ENCODE data around the gene PTPRZ1.
A peak's percentile ranks its signal among the peaks of the same experiment; 100 is the strongest.

PTPRZ1 gene

GRCh38 chr7:121872831-121873288, at the start of gene PTPRZ1:
PTPRZ1 (plus strand) TSS chr7:121873161; CDS start chr7:121873500, 339 bp downstream.
- H3K4me3 ChIP-seq (ENCODE audit: insufficient read length, low read depth): peak within 1 kb of the TSS; percentile 70
- peak; percentile 57 for DNase-seq (ENCODE audit: low read depth, low spot score)
- H3K27me3 ChIP-seq (ENCODE audit: insufficient read depth, insufficient read length): peaks cover 23% of the 10 kb centered on the region
- H3K4me1 ChIP-seq (ENCODE audit: insufficient read depth, insufficient read length): no peaks in the 10 kb centered on the region
- no peak for TF ChIP-seq ZNF274 (IDR thresholded peaks at IDR 0.05; ENCODE audit: low read depth, low read length)
- TF ChIP-seq SUZ12 (IDR thresholded peaks at IDR 0.05; ENCODE audit: extremely low read depth, insufficient read depth, insufficient read length): no peak
- no peak for TF ChIP-seq YY1 (IDR thresholded peaks at IDR 0.05; ENCODE audit: insufficient read depth, insufficient read length)
- peak within 1 kb of the TSS; percentile 85 for H3K9ac ChIP-seq (ENCODE audit: insufficient read length, low read depth)
- H3K9me3 ChIP-seq (ENCODE audit: insufficient read depth, low read length): no peaks in the 10 kb centered on the region
- no peaks in the 10 kb centered on the region for H3K36me3 ChIP-seq (ENCODE audit: insufficient read depth, insufficient read length, low read length)

DNA sequence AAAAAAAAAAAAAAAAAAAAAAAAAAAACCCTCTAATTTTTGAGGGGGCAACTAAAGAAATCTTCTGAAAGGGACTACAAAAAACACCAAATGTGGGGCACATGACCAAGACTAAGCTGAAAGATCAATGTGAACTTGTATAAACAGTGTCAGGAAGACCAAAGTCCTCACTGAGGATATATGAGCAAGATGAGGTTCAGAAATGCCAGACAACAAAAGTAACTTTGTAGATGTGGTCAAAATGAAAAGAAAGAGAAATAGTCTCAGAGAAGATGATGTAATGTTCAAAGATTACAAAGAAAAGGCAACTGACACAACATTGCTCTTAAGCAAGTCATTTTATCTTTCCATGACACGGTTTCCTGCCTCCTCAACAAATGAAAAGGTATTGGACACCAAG, 48.7 kb upstream of the PTPRZ1 start:
- Histone ChIP-seq H3K4me3 (ENCODE audit: insufficient read length, low read depth) (no peak overlapping the region), H3K9me3 (ENCODE audit: insufficient read depth, low read length) (no peaks in the 10 kb centered on the region), H3K4me1 (ENCODE audit: insufficient read depth, insufficient read length) (no peaks in the 10 kb centered on the region), H3K9ac (ENCODE audit: insufficient read length, low read depth) (no peak overlapping the region), H3K36me3 (ENCODE audit: insufficient read depth, insufficient read length, low read length) (no peaks in the 10 kb centered on the region), H3K27me3 (ENCODE audit: insufficient read depth, insufficient read length) (no peaks in the 10 kb centered on the region)
- TF ChIP-seq ZNF274 (IDR thresholded peaks at IDR 0.05; ENCODE audit: low read depth, low read length) (no peak), YY1 (IDR thresholded peaks at IDR 0.05; ENCODE audit: insufficient read depth, insufficient read length) (no peak), SUZ12 (IDR thresholded peaks at IDR 0.05; ENCODE audit: extremely low read depth, insufficient read depth, insufficient read length) (no peak)
- no peak for DNase-seq (ENCODE audit: low read depth, low spot score)

DNA sequence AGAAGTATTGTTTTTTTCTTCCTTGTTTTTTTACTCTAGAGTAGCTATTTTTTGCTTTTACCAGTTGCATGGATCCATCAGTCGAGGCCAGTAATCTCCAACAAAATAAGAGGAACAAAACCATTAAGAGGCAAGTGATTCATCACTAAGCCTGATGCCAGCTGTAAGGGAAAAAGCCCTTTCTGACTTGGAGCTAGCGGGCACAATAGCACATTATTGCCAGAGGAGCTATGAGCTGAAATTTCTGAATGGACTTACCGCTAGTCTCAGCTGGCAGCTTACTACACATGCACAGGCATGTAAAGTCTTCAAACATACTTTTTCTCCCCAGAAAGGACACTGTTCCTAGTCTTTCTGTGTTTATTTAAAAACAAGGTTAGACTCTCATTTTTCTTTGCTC, 41.6 kb upstream of the PTPRZ1 start:
- no peak for DNase-seq (ENCODE audit: low read depth, low spot score)
- H3K9ac ChIP-seq (ENCODE audit: insufficient read length, low read depth): no peak overlapping the region

DNA sequence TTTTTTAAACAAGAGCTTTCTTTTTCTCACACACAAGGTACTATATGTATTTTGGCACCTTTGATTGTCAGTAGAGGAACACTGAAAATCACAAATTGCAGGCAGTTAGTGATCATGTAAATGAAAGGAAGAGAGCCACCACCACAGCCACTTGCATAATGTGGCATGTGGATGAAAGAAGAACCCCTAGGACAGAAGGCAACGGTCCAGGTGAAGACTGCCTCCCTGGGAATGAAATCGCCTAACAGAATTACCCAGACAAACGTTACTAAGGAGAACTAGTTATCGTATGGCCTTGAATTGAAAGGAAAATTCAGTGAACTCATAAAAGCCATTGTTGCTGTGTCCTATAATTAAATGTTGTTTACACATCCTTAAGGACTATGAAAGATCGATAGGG, 41.2 kb upstream of the PTPRZ1 start:
- DNase-seq (ENCODE audit: low read depth, low spot score): no peak
- Histone ChIP-seq H3K4me3 (ENCODE audit: insufficient read length, low read depth) (no peak overlapping the region), H3K9me3 (ENCODE audit: insufficient read depth, low read length) (no peaks in the 10 kb centered on the region), H3K9ac (ENCODE audit: insufficient read length, low read depth) (no peak overlapping the region), H3K27me3 (ENCODE audit: insufficient read depth, insufficient read length) (no peaks in the 10 kb centered on the region), H3K36me3 (ENCODE audit: insufficient read depth, insufficient read length, low read length) (no peaks in the 10 kb centered on the region), H3K4me1 (ENCODE audit: insufficient read depth, insufficient read length) (no peaks in the 10 kb centered on the region)
- TF ChIP-seq SUZ12 (IDR thresholded peaks at IDR 0.05; ENCODE audit: extremely low read depth, insufficient read depth, insufficient read length) (no peak), YY1 (IDR thresholded peaks at IDR 0.05; ENCODE audit: insufficient read depth, insufficient read length) (no peak), ZNF274 (IDR thresholded peaks at IDR 0.05; ENCODE audit: low read depth, low read length) (no peak)

More for the DNA sequence above, 41.6 kb upstream of the PTPRZ1 start:
- H3K4me3 ChIP-seq (ENCODE audit: insufficient read length, low read depth): no peak overlapping the region
- H3K4me1 ChIP-seq (ENCODE audit: insufficient read depth, insufficient read length): no peaks in the 10 kb centered on the region
- TF ChIP-seq ZNF274 (IDR thresholded peaks at IDR 0.05; ENCODE audit: low read depth, low read length) (no peak), YY1 (IDR thresholded peaks at IDR 0.05; ENCODE audit: insufficient read depth, insufficient read length) (no peak), SUZ12 (IDR thresholded peaks at IDR 0.05; ENCODE audit: extremely low read depth, insufficient read depth, insufficient read length) (no peak)
- no peaks in the 10 kb centered on the region for H3K27me3 ChIP-seq (ENCODE audit: insufficient read depth, insufficient read length)
- H3K9me3 ChIP-seq (ENCODE audit: insufficient read depth, low read length): no peaks in the 10 kb centered on the region
- H3K36me3 ChIP-seq (ENCODE audit: insufficient read depth, insufficient read length, low read length): no peaks in the 10 kb centered on the region

GRCh38 chr7:121832347-121832746, 40.6 kb upstream of the PTPRZ1 start:
- H3K9ac ChIP-seq (ENCODE audit: insufficient read length, low read depth): no peak overlapping the region
- no peak for DNase-seq (ENCODE audit: low read depth, low spot score)

GRCh38 chr7:121833991-121834390, 39.0 kb upstream of the PTPRZ1 start:
- no peak overlapping the region for H3K9ac ChIP-seq (ENCODE audit: insufficient read length, low read depth)
- no peak for TF ChIP-seq ZNF274 (IDR thresholded peaks at IDR 0.05; ENCODE audit: low read depth, low read length)
- H3K9me3 ChIP-seq (ENCODE audit: insufficient read depth, low read length): no peaks in the 10 kb centered on the region
- H3K27me3 ChIP-seq (ENCODE audit: insufficient read depth, insufficient read length): no peaks in the 10 kb centered on the region
- DNase-seq (ENCODE audit: low read depth, low spot score): no peak
- H3K36me3 ChIP-seq (ENCODE audit: insufficient read depth, insufficient read length, low read length): no peaks in the 10 kb centered on the region
- H3K4me1 ChIP-seq (ENCODE audit: insufficient read depth, insufficient read length): no peaks in the 10 kb centered on the region
- no peak overlapping the region for H3K4me3 ChIP-seq (ENCODE audit: insufficient read length, low read depth)

More at GRCh38 chr7:121832347-121832746, 40.6 kb upstream of the PTPRZ1 start:
- H3K9me3 ChIP-seq (ENCODE audit: insufficient read depth, low read length): no peaks in the 10 kb centered on the region
- H3K4me1 ChIP-seq (ENCODE audit: insufficient read depth, insufficient read length): no peaks in the 10 kb centered on the region
- TF ChIP-seq YY1 (IDR thresholded peaks at IDR 0.05; ENCODE audit: insufficient read depth, insufficient read length): no peak
- no peak for TF ChIP-seq ZNF274 (IDR thresholded peaks at IDR 0.05; ENCODE audit: low read depth, low read length)
- TF ChIP-seq SUZ12 (IDR thresholded peaks at IDR 0.05; ENCODE audit: extremely low read depth, insufficient read depth, insufficient read length): no peak
- H3K4me3 ChIP-seq (ENCODE audit: insufficient read length, low read depth): no peak overlapping the region
- H3K27me3 ChIP-seq (ENCODE audit: insufficient read depth, insufficient read length): no peaks in the 10 kb centered on the region
- H3K36me3 ChIP-seq (ENCODE audit: insufficient read depth, insufficient read length, low read length): no peaks in the 10 kb centered on the region

GRCh38 chr7:121837462-121837861, 35.5 kb upstream of the PTPRZ1 start:
- no peak for DNase-seq (ENCODE audit: low read depth, low spot score)
- no peak overlapping the region for H3K4me3 ChIP-seq (ENCODE audit: insufficient read length, low read depth)
- no peaks in the 10 kb centered on the region for H3K9me3 ChIP-seq (ENCODE audit: insufficient read depth, low read length)
- H3K36me3 ChIP-seq (ENCODE audit: insufficient read depth, insufficient read length, low read length): no peaks in the 10 kb centered on the region
- H3K9ac ChIP-seq (ENCODE audit: insufficient read length, low read depth): no peak overlapping the region
- TF ChIP-seq SUZ12 (IDR thresholded peaks at IDR 0.05; ENCODE audit: extremely low read depth, insufficient read depth, insufficient read length): no peak
- TF ChIP-seq YY1 (IDR thresholded peaks at IDR 0.05; ENCODE audit: insufficient read depth, insufficient read length): no peak
- no peak for TF ChIP-seq ZNF274 (IDR thresholded peaks at IDR 0.05; ENCODE audit: low read depth, low read length)
- no peaks in the 10 kb centered on the region for H3K27me3 ChIP-seq (ENCODE audit: insufficient read depth, insufficient read length)
- no peaks in the 10 kb centered on the region for H3K4me1 ChIP-seq (ENCODE audit: insufficient read depth, insufficient read length)
